Mucosa of descending colon (tissue), 3 donors: Measurements from ENCODE around the gene RAB23. TPM values are rescaled to one million over a fixed set of nuclear protein-coding genes. Genes with fewer than 3 reads are reported as not detected.

Source experiments
- ATAC-seq: fragments of 200-7000 bp; cut with Tn5 transposase; one replicate; pipeline ENCODE4 v1.9.1; 2020; ENCODE audit warnings: mild to moderate bottlenecking, moderate library complexity
- DNase-seq, 3 donors: peaks; one replicate each; pipeline ENCODE4 v3.0.0-alpha.2; 2020
- H3K36me3 ChIP-seq: fragments of 200-600 bp; one replicate; pipeline ENCODE4 v1.8.0; 2021; ENCODE audit warnings: low read depth, mild to moderate bottlenecking
- H3K4me1 ChIP-seq: fragments of 200-600 bp; one replicate; pipeline ENCODE4 v1.8.0; 2021; ENCODE audit warnings: low read depth, mild to moderate bottlenecking
- H3K4me3 ChIP-seq: fragments of 200-600 bp; one replicate; pipeline ENCODE4 v1.8.0; 2021; ENCODE audit warnings: mild to moderate bottlenecking
- H3K9me3 ChIP-seq: fragments of 200-600 bp; one replicate; pipeline ENCODE4 v1.8.0; 2021; ENCODE audit warnings: mild to moderate bottlenecking
- intact Hi-C, 2 donors: fragments of 100-400 bp; cut with DNase I in 1 of 2; cut with micrococcal nuclease in 1 of 2; formaldehyde crosslinking; loops; one replicate each; pipeline versions ENCODE4 v1.11.0 to v1.11.1; 2022; cut with DNase I, micrococcal nuclease
- total RNA-seq, 3 donors: library from RNA; stranded (reverse); fragmentation: NEBNext Ultra II Directional in 2 of 3; extraction: Animal tissue kit (Norgen Biotek cat#: 25700) in 2 of 3; gene quantifications; one replicate each; pipeline versions ENCODE4 v1.2.1 to v1.2.4, GENCODE V29; 2021 to 2023
- TF ChIP-seq, protein P1 (sequence below): fragments of 200-600 bp; IDR thresholded peaks from one replicate; pipeline ENCODE4 v1.8.0; 2022; ENCODE audit warnings: antibody characterized with exemption, mild to moderate bottlenecking
- donor health status: DM: no; HTN: no; CAD: no; lungs with moderate emphysema.
- donor health status: DM: no; HTN: no; CAD: no.
- donor health status: DM: no; HTN: yes; CAD: no.

Gene RAB23
- total RNA-seq, 3 donors from 2014 or later: 2.9 to 109 (median 8.7) TPM

- intact Hi-C loops: loop anchor here in 1 of 2 donors (10.0 kb wide), 1 partner anchor 142 kb away; the partner anchor contains the start of gene PRIM2
- Histone ChIP-seq H3K4me1 (no peaks in the 10 kb centered on the region), H3K9me3 (no peaks in the 10 kb centered on the region), H3K36me3 (no peaks in the 10 kb centered on the region), H3K4me3 (peak overlapping the region; percentile 27)
- TF ChIP-seq, protein P1, sequence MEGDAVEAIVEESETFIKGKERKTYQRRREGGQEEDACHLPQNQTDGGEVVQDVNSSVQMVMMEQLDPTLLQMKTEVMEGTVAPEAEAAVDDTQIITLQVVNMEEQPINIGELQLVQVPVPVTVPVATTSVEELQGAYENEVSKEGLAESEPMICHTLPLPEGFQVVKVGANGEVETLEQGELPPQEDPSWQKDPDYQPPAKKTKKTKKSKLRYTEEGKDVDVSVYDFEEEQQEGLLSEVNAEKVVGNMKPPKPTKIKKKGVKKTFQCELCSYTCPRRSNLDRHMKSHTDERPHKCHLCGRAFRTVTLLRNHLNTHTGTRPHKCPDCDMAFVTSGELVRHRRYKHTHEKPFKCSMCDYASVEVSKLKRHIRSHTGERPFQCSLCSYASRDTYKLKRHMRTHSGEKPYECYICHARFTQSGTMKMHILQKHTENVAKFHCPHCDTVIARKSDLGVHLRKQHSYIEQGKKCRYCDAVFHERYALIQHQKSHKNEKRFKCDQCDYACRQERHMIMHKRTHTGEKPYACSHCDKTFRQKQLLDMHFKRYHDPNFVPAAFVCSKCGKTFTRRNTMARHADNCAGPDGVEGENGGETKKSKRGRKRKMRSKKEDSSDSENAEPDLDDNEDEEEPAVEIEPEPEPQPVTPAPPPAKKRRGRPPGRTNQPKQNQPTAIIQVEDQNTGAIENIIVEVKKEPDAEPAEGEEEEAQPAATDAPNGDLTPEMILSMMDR: no peak
- peak in 2 of 3 donors; percentile 12 to 50 for DNase-seq
- ATAC-seq: peak; percentile 27
Observed at GRCh38 chr6:57173056-57173885, 48.8 kb downstream of the RAB23 start.

DNA sequence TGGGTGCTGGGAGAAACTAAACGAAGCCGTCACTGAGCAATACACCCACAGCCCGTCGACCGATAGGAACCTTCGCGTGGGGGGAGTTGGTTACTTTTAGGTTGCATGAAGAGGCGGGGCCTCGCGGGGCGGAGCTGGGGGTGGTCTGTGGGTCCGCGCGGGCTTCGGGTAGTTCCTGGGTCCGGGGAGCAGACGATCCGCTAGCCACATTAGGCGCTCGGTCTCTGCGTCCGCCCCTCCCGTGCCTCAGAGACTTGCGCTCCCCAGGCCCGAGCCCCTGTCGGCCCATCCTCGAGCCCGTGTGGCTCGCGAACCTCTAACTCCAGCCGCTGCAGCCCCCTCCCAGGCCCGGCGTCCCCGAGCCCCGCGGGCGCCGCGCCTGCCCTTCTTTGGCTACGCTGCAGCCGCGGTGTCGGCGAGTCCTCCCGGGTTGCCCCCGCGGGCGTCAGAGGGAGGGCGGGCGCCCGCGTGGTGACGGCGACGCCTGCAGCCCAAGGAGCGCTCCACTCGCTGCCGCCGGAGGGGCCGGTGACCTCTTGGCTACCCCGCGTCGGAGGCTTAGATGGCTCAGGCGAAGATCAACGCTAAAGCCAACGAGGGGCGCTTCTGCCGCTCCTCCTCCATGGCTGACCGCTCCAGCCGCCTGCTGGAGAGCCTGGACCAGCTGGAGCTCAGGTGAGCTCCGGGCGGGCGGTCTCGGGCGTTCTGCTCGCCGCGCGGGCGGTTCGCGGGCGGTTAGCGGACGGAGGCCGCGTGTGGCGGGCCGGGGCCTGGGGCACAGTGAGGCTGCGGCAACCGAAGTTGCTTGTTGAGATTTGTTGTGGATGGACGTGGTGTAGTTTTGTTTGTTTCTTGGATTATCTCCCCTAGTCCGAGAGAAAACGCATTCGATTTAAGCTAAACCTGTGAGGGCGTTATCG lies 49.7 kb downstream of the RAB23 start, which contains the start of gene BAG2:
Gene BAG2, plus strand, starts transcription at position 191 of the 920 bp plus-strand sequence. Its CDS starts 372 bp downstream, at position 563.
- TF ChIP-seq, protein P1: peak; percentile 11
- H3K4me3 ChIP-seq: peak within 1 kb of the TSS; percentile 27
- intact Hi-C loops: loop anchor here in 1 of 2 donors (10.0 kb wide), 1 partner anchor 142 kb away; the partner anchor contains the start of gene PRIM2
- no peaks in the 10 kb centered on the region for H3K4me1 ChIP-seq
- no peaks in the 10 kb centered on the region for H3K36me3 ChIP-seq
- ATAC-seq: peak; percentile 93
- H3K9me3 ChIP-seq: no peaks in the 10 kb centered on the region
- DNase-seq: peak; percentile 83 to 90 (median 86)

DNA sequence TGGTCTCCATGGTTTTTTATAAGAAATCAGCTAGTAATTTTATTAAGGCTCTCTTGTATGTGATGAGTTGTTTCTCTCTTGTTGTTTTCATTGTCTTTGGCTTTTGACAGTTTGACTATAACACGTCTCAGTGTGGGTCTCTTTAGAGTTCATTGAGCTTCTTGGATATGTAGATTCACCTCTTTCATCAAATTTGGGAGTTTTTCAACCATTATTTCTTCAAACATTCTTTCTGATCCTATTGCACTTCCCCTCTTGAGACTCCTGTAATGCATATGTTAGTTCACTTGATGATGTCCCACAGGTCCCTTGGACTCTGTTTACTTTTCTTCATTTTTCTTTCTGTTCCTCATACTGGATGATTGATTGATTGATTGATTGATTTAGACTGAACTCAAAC lies 57.0 kb downstream of the RAB23 start:
- Histone ChIP-seq H3K4me3 (no peak overlapping the region), H3K9me3 (no peaks in the 10 kb centered on the region), H3K36me3 (no peaks in the 10 kb centered on the region), H3K4me1 (no peaks in the 10 kb centered on the region)
- intact Hi-C loops: no loop called here
- TF ChIP-seq, protein P1: no peak
- ATAC-seq (no peak), DNase-seq (no peak)

GRCh38 chr6:57163956-57164355 lies 58.2 kb downstream of the RAB23 start:
- intact Hi-C loops: no loop called here
- H3K9me3 ChIP-seq: no peaks in the 10 kb centered on the region
- no peak overlapping the region for H3K4me3 ChIP-seq
- H3K4me1 ChIP-seq: no peaks in the 10 kb centered on the region
- TF ChIP-seq, protein P1: no peak
- DNase-seq (no peak), ATAC-seq (no peak)
- H3K36me3 ChIP-seq: no peaks in the 10 kb centered on the region

DNA sequence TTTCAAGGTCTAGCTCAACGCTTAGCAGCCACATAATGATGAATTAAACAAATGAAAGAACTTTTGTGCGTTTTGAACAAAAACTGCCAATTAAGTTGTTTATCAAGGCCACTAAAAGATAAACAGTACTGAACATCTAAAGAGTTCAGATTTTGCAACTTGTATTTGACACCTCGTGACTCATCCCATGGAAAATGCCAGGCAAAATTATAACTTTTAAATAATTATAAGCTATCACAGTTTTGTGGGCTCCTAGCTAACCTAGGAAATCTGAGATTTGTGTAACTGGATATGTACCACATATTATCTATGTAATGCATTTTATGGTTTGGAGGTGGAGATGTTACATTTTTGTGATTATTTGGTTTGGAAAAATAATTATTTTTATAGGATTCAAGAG lies 59.6 kb downstream of the RAB23 start:
- no peaks in the 10 kb centered on the region for H3K9me3 ChIP-seq
- DNase-seq: no peak
- H3K36me3 ChIP-seq: no peaks in the 10 kb centered on the region
- TF ChIP-seq, protein P1: no peak
- intact Hi-C loops: no loop called here
- ATAC-seq: no peak
- no peak overlapping the region for H3K4me3 ChIP-seq
- H3K4me1 ChIP-seq: no peaks in the 10 kb centered on the region
